GM18507 (cell line): ENCODE measurements around the gene PC.

ENCODE experiments used
- DNase-seq: peaks from one replicate; pipeline ENCODE4 v3.0.0; 2011; ENCODE audit warnings: low read depth; ENCODE audit not compliant: insufficient read length; ENCODE audit errors: extremely low spot score
- FAIRE-seq: peaks from 2 replicates; lab custom pipeline; 2011; peaks lifted over from hg19 to GRCh38; lab: Jason Lieb, UNC

Gene PC

GRCh38 chr11:66861038-66861773 is 97.0 kb downstream of the PC start:
- FAIRE-seq = no peak
- DNase-seq = no peak

GRCh38 chr11:66860449-66860831 is 97.7 kb downstream of the PC start:
- FAIRE-seq (no peak), DNase-seq (no peak)

DNA sequence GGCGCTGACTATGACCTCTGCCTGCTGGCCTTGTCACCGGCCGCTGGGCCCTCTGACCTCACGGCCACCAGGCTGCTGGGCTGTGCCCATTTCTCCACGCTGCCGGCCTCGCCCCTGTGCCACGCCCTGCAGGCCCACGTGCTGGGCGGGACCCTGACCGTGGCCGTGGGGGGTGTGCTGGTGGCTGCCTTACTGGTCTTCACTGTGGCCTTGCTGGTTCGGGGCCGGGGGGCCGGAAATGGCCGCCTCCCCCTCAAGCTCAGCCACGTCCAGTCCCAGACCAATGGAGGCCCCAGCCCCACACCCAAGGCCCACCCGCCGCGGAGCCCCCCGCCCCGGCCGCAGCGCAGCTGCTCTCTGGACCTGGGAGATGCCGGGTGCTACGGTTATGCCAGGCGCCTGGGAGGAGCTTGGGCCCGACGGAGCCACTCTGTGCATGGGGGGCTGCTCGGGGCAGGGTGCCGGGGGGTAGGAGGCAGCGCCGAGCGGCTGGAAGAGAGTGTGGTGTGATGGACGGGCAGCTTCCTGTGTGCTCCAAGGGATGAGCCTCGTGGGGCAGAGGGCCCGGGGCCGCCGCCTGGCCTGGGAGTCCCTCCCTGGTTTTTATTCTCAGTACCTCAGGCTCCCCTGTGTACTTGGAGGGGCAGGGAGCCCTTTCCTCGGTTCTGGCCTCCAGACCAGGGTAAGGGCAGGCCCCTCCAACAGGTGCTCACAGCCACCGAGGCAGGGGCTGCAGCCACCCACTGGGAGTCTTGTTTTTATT is 98.3 kb downstream of the PC start:
- FAIRE-seq (no peak), DNase-seq (no peak)

DNA sequence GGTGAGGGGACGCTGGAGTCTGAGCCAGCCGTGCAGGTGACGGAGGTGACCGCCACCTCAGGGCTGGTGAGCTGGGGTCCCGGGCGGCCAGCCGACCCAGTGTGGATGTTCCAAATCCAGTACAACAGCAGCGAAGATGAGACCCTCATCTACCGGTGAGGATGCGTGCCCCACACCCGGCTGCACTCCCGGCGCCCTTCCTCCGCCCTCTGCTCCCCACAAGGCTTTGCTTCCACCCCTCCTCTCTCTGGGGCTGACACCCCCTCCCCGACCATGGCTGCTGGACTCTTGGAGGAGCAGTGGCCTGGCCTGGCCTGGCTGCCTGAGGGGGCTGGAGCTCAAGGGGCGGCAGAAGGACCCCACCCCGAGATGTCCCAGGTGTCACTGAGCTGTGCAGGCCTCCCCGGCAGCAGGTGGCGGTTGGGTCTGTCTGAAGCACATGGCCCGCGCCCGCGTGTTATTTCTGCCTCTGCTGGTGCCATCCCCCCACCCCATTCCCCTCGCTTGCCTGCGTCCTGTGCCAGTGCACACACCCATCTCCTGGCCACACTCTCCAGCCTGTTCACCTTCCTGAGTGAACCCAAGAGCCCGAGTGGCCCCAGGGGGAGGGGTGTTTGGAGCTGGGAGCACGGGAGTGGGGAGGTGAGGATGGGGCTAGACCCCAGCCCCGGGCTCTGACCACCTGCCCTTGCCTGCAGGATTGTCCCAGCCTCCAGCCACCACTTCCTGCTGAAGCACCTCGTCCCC is 99.1 kb downstream of the PC start:
- DNase-seq (no peak), FAIRE-seq (no peak)

DNA sequence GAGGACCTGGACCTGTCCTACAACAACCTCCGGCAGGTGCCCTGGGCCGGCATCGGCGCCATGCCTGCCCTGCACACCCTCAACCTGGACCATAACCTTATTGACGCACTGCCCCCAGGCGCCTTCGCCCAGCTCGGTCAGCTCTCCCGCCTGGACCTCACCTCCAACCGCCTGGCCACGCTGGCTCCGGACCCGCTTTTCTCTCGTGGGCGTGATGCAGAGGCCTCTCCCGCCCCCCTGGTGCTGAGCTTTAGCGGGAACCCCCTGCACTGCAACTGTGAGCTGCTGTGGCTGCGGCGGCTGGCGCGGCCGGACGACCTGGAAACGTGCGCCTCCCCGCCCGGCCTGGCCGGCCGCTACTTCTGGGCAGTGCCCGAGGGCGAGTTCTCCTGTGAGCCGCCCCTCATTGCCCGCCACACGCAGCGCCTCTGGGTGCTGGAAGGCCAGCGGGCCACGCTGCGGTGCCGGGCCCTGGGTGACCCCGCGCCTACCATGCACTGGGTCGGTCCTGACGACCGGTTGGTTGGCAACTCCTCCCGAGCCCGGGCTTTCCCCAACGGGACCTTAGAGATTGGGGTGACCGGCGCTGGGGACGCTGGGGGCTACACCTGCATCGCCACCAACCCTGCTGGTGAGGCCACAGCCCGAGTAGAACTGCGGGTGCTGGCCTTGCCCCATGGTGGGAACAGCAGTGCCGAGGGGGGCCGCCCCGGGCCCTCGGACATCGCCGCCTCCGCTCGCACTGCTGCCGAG is 99.8 kb downstream of the PC start:
- DNase-seq (no peak), FAIRE-seq (no peak)

GRCh38 chr11:66857927-66858185 is 100.3 kb downstream of the PC start:
- no peak for FAIRE-seq
- no peak for DNase-seq

DNA sequence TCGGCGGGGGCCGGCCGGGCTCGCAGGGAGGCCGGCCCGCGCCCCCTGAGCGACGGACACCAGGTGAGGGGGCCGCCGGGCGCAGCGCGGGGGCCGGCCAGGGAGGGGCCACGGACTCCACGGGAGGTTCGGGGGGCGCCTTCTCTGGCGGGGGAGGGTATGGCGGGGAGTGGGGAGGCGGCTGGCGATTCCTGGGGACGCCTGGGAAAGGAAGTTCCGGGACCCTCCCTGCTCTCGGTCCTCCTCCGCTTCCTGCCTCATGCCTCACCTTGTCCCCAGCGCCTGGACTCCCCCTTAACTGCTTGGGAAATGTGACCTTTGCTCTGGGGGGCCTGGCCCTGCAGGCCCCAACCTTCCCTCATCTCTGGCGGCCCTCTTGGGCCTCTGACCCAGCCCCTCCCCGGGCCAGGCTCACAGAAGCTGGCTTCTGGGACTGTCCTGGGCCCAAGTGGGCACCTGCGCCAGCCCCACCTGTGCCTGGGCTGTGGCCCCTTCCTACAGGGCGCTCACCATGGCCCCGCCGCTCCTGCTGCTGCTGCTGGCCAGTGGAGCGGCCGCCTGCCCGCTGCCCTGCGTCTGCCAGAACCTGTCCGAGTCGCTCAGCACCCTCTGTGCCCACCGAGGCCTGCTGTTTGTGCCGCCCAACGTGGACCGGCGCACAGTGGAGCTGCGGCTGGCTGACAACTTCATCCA is 100.8 kb downstream of the PC start:
- FAIRE-seq (no peak), DNase-seq (no peak)

DNA sequence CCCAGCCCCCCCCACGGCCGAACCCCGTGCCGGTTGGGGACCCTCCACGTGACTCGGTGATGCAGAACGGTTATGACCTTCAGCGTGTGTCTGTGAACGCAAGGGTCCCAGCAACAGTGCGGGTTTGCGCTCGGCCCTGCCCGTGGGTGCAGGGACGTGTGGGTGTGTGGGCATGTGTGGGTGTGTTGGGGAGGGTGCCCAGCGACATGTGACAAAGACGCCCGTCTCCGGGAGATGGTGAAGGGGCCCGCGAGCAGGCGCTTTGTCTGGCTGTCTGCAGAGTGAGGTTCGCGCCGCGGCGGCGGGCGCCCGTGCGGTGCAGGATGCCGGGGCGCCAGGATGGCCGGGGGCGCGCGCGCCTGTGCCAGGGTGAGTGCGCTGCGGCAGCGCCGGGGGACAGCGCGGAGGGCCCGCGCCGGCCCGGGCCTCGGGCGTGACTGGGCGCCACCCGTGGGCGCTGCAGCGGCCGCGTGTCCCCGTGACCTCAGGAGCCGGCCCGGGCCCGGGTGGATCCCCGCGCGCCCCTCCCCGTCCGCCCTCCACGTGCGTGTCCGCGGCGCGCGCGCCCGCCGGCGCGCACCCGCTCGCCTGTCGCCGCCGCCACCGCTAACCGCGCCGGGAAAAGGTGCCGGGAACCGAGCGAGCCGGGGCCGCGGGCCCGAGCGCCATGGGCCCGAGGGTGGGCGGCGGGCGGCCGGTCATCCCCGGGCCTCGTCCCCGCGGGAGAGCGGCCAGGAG is 101.5 kb downstream of the PC start, which contains the start of gene LRFN4:
Gene LRFN4, plus strand, starts transcription at position 569 of the 738 bp plus-strand sequence. CDS start 681 bp downstream, outside the sequence.
- peak; percentile 47 for DNase-seq
- FAIRE-seq = no peak

GRCh38 chr11:66855574-66856495 is 102.3 kb downstream of the PC start:
- DNase-seq (peak; percentile 98), FAIRE-seq (peak; percentile 78)

DNA sequence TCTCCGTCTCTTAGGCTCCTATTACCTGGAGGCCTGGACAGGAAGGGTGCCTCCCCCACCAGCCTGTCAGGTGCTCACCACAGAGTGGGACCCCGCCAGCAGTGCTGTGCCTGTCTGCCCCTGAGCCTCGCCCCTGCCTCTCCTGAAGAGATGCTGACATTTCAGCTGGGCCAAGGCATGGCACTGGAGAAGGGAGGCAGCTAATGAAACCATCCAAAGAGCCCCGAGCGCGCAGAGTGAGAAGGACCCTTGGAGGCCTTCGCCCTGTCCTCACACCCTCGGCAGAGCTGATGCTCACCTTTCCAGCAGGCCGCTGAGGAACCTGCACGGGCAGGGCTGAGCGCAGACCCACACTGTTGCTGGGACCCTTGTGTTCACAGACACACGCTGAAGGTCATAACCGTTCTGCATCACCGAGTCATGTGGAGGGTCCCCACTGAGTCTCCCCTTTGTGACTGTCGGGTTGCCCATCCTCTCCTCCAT is 103.4 kb downstream of the PC start:
- no peak for FAIRE-seq
- no peak for DNase-seq

DNA sequence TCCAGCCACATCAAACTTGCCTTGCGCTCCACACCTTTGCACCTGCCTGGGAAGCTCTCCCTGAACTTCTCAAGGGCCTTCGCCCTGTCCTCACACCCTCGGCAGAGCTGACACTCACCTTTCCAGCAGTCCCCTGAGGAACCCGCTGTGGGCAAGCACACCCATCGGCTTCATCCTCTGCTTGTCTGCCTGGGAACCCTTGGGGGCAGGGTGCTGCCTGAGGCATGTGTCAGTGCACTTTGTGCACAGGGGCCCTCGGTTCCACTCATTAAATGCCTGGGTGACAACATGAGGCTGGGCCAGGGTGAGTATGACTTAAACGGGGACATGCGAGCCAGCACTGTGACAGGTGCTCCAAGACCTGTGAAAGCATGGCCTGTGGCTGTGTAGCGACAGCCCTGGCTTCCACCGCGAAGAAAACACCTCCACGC is 103.9 kb downstream of the PC start:
- FAIRE-seq = no peak

GRCh38 chr11:66853242-66854229 is 104.6 kb downstream of the PC start:
- DNase-seq = no peak
- no peak for FAIRE-seq

More for the DNA sequence above, 103.9 kb downstream of the PC start:
- DNase-seq = no peak

DNA sequence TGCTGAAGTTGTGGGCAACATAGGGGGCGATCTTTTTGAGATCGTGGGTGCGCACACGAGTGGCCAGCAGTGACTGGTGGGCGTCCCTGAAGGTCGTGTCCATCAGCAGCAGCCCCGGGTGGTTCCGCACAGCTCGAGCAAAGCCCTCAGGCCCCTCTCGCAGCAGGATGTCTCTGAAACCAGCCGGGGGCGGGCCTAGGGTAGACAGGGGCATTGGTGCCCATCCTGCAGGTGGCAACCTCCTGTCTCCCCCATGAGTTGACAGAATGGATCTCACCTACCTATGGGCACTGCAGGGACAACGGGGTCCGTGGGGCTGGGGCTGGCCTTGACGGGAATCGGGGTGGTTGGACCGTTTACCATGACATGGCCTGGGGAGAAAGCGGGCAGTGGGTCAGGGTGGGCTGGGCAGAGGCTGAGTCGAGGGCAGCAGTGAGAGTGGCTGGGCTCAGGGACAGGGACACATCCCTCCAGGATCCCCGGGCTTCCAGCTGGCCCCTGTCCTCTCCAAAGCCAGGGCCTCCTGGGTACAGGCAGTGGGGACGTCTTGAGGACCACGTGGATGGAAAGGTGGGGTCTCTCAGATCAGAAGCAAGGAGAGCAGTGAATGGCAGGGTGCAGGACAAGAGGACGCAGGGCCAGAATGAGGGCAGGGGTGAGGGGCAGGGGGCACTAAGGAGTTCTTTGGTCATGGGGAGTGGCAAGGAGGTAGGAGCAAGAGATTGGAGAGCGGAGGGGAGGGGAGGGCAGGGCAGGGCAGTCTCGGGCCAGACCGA is 105.5 kb downstream of the PC start:
- DNase-seq (no peak), FAIRE-seq (no peak)

- DNase-seq (no peak), FAIRE-seq (peak; percentile 60)
Observed at GRCh38 chr11:66851698-66852465, 106.3 kb downstream of the PC start.

GRCh38 chr11:66851239-66851596 is 107.0 kb downstream of the PC start:
- FAIRE-seq (no peak), DNase-seq (no peak)
